ENCODE measurements around the gene CEP55. TPM values are rescaled to one million over a fixed set of nuclear protein-coding genes. Genes with fewer than 3 reads are reported as not detected.

The CEP55 gene
- total RNA-seq, 4 donors from 2014 or later: 1.4 to 4.3 (median 2.8) TPM

DNA sequence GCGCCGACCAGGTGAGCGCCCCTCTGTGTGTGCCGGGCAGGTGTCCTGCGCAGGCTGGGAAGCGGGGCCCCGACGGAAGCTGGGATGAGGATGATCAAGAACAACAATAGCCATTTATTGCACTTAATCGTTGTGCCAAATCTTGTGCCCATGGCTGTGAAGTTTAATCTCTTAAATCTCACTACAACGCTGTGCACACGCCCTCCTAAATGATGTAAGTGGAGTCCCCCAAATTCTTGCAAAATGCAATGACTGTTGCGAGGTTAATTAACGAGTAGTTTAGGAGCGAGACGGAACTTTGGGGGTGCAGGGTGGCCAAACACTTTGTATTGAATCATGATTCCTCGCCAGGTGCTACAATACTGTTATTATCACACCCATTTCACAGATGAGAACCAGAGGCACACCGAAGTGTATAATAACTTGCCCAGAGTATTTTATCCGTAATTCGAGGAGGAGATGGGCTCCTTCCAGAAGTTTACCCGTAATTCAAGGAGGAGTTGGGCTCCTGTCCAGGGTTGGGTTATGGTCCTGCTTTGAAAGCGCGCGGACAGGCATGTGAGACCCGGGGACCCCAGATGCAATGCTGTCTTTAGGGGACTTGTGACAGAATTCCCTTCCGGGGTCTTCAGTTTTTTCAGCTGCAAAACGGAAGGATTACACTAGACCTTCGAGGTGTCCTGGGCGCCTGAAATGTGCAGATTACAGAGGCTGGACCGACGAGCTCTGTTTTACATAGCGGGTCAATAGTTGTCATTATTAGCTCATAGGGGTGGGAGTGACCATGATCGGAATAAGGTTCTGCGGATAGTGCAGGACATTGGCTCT lies 71.1 kb downstream of the CEP55 start:
- peaks cover 58% of the 10 kb centered on the region for H3K27me3 ChIP-seq

DNA sequence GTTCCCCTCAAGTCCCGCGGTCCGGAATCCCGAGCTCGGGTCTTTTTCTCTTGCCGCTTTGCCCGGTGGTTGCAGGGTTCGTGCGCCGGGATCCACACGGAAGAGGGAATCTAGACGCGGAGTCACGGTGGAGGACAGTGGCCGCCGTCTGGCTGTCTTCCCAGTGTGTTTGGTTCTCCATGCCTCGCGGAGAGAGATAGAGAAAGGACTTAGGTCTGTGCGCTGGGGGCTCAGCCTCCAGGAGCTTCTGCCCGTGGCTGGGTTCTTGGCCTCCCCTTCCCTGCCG lies 71.6 kb downstream of the CEP55 start:
- 19% methylated on average over 15 of the region's 21 CpGs for WGBS
- no peak for DNase-seq (ENCODE audit: low spot score in 2 of 2)
- peaks cover 58% of the 10 kb centered on the region for H3K27me3 ChIP-seq
- TF ChIP-seq EP300 (IDR thresholded peaks at IDR 0.05) (no peak), POLR2A (IDR thresholded peaks at IDR 0.05) (no peak), POLR2AphosphoS5 (IDR thresholded peaks at IDR 0.05) (no peak)
- TF ChIP-seq, protein P1, sequence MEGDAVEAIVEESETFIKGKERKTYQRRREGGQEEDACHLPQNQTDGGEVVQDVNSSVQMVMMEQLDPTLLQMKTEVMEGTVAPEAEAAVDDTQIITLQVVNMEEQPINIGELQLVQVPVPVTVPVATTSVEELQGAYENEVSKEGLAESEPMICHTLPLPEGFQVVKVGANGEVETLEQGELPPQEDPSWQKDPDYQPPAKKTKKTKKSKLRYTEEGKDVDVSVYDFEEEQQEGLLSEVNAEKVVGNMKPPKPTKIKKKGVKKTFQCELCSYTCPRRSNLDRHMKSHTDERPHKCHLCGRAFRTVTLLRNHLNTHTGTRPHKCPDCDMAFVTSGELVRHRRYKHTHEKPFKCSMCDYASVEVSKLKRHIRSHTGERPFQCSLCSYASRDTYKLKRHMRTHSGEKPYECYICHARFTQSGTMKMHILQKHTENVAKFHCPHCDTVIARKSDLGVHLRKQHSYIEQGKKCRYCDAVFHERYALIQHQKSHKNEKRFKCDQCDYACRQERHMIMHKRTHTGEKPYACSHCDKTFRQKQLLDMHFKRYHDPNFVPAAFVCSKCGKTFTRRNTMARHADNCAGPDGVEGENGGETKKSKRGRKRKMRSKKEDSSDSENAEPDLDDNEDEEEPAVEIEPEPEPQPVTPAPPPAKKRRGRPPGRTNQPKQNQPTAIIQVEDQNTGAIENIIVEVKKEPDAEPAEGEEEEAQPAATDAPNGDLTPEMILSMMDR (IDR thresholded peaks at IDR 0.05): no peak
- H3K9me3 ChIP-seq: no peaks in the 10 kb centered on the region
- H3K27ac ChIP-seq: no peak overlapping the region
- peaks cover 21% of the 10 kb centered on the region for H3K4me1 ChIP-seq
- H3K36me3 ChIP-seq: no peaks in the 10 kb centered on the region
- peak overlapping the region; percentile 45 for H3K4me3 ChIP-seq

More for the DNA sequence above, 71.1 kb downstream of the CEP55 start:
- peak overlapping the region; percentile 45 for H3K4me3 ChIP-seq
- WGBS: 28% methylated on average over 24 of the region's 33 CpGs
- H3K9me3 ChIP-seq: no peaks in the 10 kb centered on the region
- peaks cover 21% of the 10 kb centered on the region for H3K4me1 ChIP-seq
- no peaks in the 10 kb centered on the region for H3K36me3 ChIP-seq
- TF ChIP-seq POLR2A (IDR thresholded peaks at IDR 0.05): no peak
- TF ChIP-seq, protein P1 (IDR thresholded peaks at IDR 0.05): no peak
- no peak for TF ChIP-seq EP300 (IDR thresholded peaks at IDR 0.05)
- TF ChIP-seq POLR2AphosphoS5 (IDR thresholded peaks at IDR 0.05): no peak
- no peak overlapping the region for H3K27ac ChIP-seq
- no peak for DNase-seq (ENCODE audit: low spot score in 2 of 2)

DNA sequence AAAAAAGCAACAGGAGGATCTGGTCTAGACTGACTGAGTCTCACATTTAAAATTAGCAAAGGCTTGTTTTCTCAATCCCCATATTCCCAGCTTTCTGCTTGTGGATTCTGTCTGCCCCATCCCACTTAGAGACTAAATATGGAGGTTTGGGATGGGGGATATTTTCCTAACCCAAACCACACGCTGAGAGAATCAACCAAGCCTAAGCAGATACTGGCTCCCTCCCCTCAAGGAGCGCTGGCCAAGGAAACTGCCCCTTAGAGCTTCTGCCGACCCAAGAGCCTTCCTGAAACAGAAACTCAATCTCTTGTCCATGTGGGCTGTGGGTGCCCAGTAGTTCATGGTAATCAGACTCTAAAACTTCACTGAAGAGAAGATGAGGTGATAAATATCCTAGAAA lies 74.0 kb downstream of the CEP55 start:
- Histone ChIP-seq H3K36me3 (no peaks in the 10 kb centered on the region), H3K27me3 (peaks cover 50% of the 10 kb centered on the region), H3K9me3 (no peaks in the 10 kb centered on the region), H3K4me1 (peaks cover 21% of the 10 kb centered on the region), H3K4me3 (no peak overlapping the region), H3K27ac (no peak overlapping the region)
- no peak for TF ChIP-seq POLR2AphosphoS5 (IDR thresholded peaks at IDR 0.05)
- TF ChIP-seq POLR2A (IDR thresholded peaks at IDR 0.05): no peak
- no peak for TF ChIP-seq EP300 (IDR thresholded peaks at IDR 0.05)
- TF ChIP-seq, protein P1 (IDR thresholded peaks at IDR 0.05): no peak
- no peak for DNase-seq (ENCODE audit: low spot score in 2 of 2)
- WGBS: 48% methylated on average over 3 of the region's 3 CpGs

DNA sequence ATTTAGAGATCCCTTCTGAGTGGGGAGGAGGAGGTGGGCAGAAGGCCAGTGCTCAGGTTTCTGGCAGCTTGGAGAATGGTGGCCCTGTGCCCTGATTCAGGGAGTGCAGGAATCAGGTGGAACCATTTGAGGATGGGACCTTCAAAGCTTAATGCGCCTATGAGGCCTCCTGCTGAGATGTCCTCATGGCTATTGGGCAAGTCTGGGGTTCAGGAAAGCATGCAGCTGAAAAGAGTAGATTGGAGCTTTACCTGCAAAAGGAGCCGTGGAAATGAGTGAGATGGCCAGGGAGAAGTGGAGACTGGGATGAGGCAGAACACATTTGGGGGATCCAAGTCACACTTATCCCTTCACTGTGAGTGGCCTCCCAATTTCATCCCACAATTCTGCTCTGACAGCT lies 76.2 kb downstream of the CEP55 start:
- Histone ChIP-seq H3K36me3 (no peaks in the 10 kb centered on the region), H3K9me3 (no peaks in the 10 kb centered on the region), H3K27me3 (peaks cover 32% of the 10 kb centered on the region), H3K4me1 (peaks cover 7% of the 10 kb centered on the region), H3K27ac (no peak overlapping the region), H3K4me3 (no peak overlapping the region)
- TF ChIP-seq POLR2AphosphoS5 (IDR thresholded peaks at IDR 0.05) (no peak), POLR2A (IDR thresholded peaks at IDR 0.05) (no peak), EP300 (IDR thresholded peaks at IDR 0.05) (no peak)
- TF ChIP-seq, protein P1 (IDR thresholded peaks at IDR 0.05): no peak
- WGBS: 45% methylated on average over 2 of the region's 2 CpGs
- no peak for DNase-seq (ENCODE audit: low spot score in 2 of 2)

DNA sequence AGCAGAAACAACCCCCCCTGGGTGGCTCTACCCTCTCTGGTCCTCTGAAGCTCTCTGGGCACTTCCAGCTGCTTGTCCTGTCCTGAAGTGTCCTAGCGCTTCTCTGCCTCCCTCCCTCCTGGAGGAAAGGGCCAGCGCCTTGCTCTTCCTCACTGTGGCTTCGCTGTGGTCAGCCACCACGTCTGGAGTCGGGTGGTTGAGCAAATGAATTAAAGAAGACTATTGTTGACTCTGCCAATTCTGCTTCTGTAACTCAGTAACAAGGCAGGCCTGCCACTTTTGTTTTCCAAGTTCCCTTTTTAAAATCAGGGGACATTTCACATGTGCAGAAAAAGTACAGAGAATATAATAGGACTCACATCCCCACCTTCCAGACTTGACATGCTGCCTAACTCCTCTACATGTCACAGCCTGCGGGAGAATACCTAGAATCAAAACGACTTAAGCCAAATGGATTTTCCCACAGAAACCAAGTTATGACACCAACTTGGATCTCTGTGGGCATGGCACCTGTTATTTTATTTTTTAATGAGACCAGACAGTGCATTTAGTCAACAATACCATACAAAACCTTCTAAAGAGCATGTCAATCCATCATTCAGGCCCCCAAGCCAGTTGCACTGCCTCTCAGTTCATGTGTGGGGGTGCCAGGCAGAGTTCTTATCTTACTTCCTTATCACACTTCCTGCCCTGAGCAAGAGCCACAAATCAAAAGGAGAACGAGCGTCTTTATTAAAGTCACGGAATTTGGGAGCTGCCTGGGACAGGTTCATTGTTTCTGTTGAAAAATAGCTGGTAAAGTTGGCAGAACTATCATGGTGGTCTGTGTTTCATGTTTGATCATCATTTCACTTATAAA lies 76.9 kb downstream of the CEP55 start:
- no peaks in the 10 kb centered on the region for H3K4me1 ChIP-seq
- 30% methylated on average over 10 of the region's 10 CpGs for WGBS
- no peak overlapping the region for H3K4me3 ChIP-seq
- H3K27ac ChIP-seq: no peak overlapping the region
- no peak for DNase-seq (ENCODE audit: low spot score in 2 of 2)
- peaks cover 25% of the 10 kb centered on the region for H3K27me3 ChIP-seq
- TF ChIP-seq POLR2A (IDR thresholded peaks at IDR 0.05): no peak
- TF ChIP-seq POLR2AphosphoS5 (IDR thresholded peaks at IDR 0.05): no peak
- TF ChIP-seq, protein P1 (IDR thresholded peaks at IDR 0.05): no peak
- no peak for TF ChIP-seq EP300 (IDR thresholded peaks at IDR 0.05)
- no peaks in the 10 kb centered on the region for H3K36me3 ChIP-seq
- H3K9me3 ChIP-seq: no peaks in the 10 kb centered on the region

Measured in suprapubic skin (tissue), 4 donors.